Duodenal mucosa (tissue), 2 donors: ENCODE data around the gene CYBC1.
"Not testable (repeated sequence)": the region's sequence is repeated elsewhere in the genome, so short reads cannot be mapped to it uniquely, and the experiment has no call there.

ENCODE experiments used
- H3K27ac ChIP-seq: one replicate; pipeline ENCODE4 v1.7.0; 2013; ENCODE audit warnings: low read depth, low read length
- H3K27me3 ChIP-seq, 2 donors: one replicate each; pipeline ENCODE4 v1.7.0; 2013; ENCODE audit warnings: low read length in 2 of 2, control low read depth in 1 of 2; ENCODE audit not compliant: insufficient read depth in 2 of 2, control insufficient read depth in 1 of 2
- H3K36me3 ChIP-seq, 2 donors: one replicate each; pipeline ENCODE4 v1.7.0; 2013; ENCODE audit warnings: low read length in 2 of 2, control low read depth in 1 of 2; ENCODE audit not compliant: insufficient read depth in 2 of 2, control insufficient read depth in 1 of 2
- H3K4me1 ChIP-seq, 2 donors: one replicate each; pipeline ENCODE4 v1.7.0; 2013; ENCODE audit warnings: low read length in 2 of 2, control low read depth in 1 of 2; ENCODE audit not compliant: insufficient read depth in 2 of 2, control insufficient read depth in 1 of 2
- H3K4me3 ChIP-seq, 2 donors: one replicate each; pipeline ENCODE4 v1.7.0; 2013; ENCODE audit warnings: low read length in 2 of 2, low read depth in 1 of 2
- H3K9ac ChIP-seq, 2 donors: one replicate each; pipeline ENCODE4 v1.7.0; 2013; ENCODE audit warnings: low read length in 2 of 2, low read depth in 1 of 2
- H3K9me3 ChIP-seq, 2 donors: one replicate each; pipeline ENCODE4 v1.7.0; 2013; ENCODE audit warnings: low read length in 2 of 2, control low read depth in 1 of 2; ENCODE audit not compliant: control insufficient read depth in 1 of 2

CYBC1 gene

DNA sequence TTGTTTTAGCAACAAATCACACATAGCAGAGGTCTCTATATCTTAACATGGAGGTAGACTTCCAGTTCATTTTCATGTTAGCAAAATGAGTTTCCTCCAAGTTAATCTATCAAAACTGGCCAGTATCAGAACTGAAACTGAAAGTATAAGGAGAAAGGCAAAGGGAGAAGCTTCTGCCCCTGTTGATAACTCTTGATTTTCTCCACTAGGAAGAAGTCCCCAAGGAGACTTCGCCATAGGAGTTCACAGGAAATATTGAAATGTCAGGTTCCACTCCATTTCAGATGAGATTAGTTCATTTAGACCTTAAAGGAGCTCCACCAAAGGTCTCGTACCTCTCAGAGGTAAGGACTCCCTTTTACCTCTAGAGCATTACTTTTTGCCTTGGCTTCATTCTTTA is 31.0 kb downstream of the CYBC1 start:
- H3K4me3 ChIP-seq: peak overlapping the region; percentile 82 to 90
- H3K9me3 ChIP-seq: peaks cover 0 to 5% of the 10 kb centered on the region in 2 donors
- no peak overlapping the region for H3K27ac ChIP-seq
- H3K36me3 ChIP-seq: peaks cover 0 to 13% of the 10 kb centered on the region in 2 donors
- H3K27me3 ChIP-seq: no peaks in the 10 kb centered on the region
- H3K9ac ChIP-seq: peak overlapping the region; percentile 64 to 90
- peaks cover 18 to 19% of the 10 kb centered on the region in 2 donors for H3K4me1 ChIP-seq

DNA sequence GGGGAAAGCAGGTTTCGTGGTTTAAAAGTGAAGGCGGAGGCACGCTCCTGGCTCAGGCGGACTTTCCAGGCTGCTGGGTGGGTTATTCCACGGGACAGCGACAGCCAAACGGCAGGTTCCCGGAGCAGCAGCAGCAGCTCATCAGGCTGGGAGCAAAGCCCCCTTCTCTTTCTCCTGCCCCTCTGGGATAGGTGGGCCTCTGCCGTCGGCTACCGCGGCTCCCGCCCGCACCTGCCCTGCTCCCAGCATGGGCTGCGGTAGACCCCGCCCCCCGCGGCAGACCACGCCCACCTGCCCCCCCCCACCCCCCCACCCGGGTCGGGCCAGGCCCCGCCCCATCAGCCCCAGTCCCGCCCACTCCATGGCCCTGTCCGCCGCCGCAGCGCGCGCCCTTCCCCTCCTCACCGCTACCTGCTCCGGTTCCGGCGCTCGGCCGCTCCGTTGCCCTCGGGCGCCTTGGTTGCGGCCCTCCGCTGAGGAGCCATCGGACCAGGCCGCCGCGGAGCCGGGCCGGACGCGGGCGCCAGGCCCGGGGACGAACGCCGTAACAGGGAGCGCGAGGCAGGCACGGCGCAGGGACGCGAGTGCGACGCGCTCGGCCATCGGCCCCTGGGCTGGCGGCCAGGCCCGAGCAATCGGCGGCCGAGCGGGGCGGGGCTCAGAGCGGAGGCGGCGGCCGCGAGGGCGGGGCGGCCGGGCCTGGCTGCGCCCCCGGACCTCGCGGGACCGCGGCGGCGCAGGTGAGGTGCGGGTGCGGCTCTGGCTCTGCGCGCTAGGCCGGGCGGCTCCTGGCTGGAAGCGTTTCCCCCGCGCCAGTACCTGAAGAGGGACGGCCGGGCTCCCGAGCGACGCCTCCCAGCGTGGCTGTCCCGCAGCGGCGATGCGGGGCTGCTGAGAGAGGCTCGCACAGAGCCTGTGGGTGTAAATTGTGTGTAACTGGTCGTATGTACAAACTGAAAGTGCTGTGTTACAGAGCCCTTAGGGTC is 32.3 kb downstream of the CYBC1 start, which contains the start of the genes HEXD and OGFOD3:
Gene HEXD, plus strand, starts transcription at position 347 of the 986 bp plus-strand sequence. CDS start 1,453 bp downstream, outside the sequence.
Gene OGFOD3, minus strand, starts transcription at position 586 of the 986 bp plus-strand sequence. Its CDS starts 101 bp downstream, at position 485.
- H3K27ac ChIP-seq: peak within 1 kb of the TSS; percentile 91
- H3K9me3 ChIP-seq: peaks cover 0 to 5% of the 10 kb centered on the region in 2 donors
- peak within 1 kb of the TSS; percentile 64 to 90 for H3K9ac ChIP-seq
- peak within 1 kb of the TSS; percentile 82 to 90 for H3K4me3 ChIP-seq
- H3K27me3 ChIP-seq: no peaks in the 10 kb centered on the region
- peaks cover 19 to 22% of the 10 kb centered on the region in 2 donors for H3K4me1 ChIP-seq
- H3K36me3 ChIP-seq: peaks cover 0 to 13% of the 10 kb centered on the region in 2 donors

GRCh38 chr17:82416771-82417170 is 33.8 kb downstream of the CYBC1 start:
- no peak overlapping the region for H3K27ac ChIP-seq
- H3K4me3 ChIP-seq: no peak overlapping the region
- H3K9ac ChIP-seq: no peak overlapping the region
- no peaks in the 10 kb centered on the region for H3K27me3 ChIP-seq
- peaks cover 19 to 22% of the 10 kb centered on the region in 2 donors for H3K4me1 ChIP-seq
- H3K9me3 ChIP-seq: no peaks in the 10 kb centered on the region
- peaks cover 4 to 10% of the 10 kb centered on the region in 2 donors for H3K36me3 ChIP-seq

DNA sequence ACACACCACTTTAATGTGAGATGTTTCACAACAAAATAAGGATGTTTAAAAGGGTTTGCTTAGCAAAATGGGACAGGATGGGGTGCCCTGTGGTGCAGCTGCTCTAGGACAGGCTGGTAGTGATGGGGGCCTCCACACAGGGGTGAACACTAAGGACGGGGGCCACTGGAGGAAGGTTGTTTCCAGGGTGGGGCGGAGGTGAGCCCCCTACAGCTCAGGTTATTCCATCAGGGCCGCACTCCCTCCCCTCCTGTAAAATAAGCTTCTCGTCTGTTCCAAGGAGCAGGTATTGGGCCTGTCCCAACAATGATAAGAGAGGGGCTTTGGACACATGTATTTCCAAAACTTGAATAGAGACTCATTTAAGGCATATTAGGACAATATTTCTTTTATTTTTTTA is 34.3 kb downstream of the CYBC1 start:
- Histone ChIP-seq H3K9ac (no peak overlapping the region), H3K9me3 (no peaks in the 10 kb centered on the region), H3K36me3 (peaks cover 4 to 11% of the 10 kb centered on the region in 2 donors), H3K4me1 (peaks cover 19 to 22% of the 10 kb centered on the region in 2 donors), H3K4me3 (no peak overlapping the region), H3K27me3 (no peaks in the 10 kb centered on the region), H3K27ac (no peak overlapping the region)

- Histone ChIP-seq H3K27me3 (no peaks in the 10 kb centered on the region), H3K4me3 (no peak overlapping the region), H3K36me3 (peaks cover 4 to 8% of the 10 kb centered on the region in 2 donors), H3K9me3 (no peaks in the 10 kb centered on the region), H3K9ac (no peak overlapping the region), H3K27ac (no peak overlapping the region), H3K4me1 (peaks cover 19 to 22% of the 10 kb centered on the region in 2 donors)
Measured at GRCh38 chr17:82415786-82416185, 34.8 kb downstream of the CYBC1 start.

- Histone ChIP-seq H3K27ac (no peak overlapping the region), H3K9me3 (no peaks in the 10 kb centered on the region), H3K27me3 (no peaks in the 10 kb centered on the region), H3K9ac (no peak overlapping the region), H3K4me1 (peaks cover 19 to 22% of the 10 kb centered on the region in 2 donors), H3K36me3 (peaks cover 4 to 8% of the 10 kb centered on the region in 2 donors), H3K4me3 (no peak overlapping the region)
Measured at GRCh38 chr17:82415336-82415735, 35.2 kb downstream of the CYBC1 start.

DNA sequence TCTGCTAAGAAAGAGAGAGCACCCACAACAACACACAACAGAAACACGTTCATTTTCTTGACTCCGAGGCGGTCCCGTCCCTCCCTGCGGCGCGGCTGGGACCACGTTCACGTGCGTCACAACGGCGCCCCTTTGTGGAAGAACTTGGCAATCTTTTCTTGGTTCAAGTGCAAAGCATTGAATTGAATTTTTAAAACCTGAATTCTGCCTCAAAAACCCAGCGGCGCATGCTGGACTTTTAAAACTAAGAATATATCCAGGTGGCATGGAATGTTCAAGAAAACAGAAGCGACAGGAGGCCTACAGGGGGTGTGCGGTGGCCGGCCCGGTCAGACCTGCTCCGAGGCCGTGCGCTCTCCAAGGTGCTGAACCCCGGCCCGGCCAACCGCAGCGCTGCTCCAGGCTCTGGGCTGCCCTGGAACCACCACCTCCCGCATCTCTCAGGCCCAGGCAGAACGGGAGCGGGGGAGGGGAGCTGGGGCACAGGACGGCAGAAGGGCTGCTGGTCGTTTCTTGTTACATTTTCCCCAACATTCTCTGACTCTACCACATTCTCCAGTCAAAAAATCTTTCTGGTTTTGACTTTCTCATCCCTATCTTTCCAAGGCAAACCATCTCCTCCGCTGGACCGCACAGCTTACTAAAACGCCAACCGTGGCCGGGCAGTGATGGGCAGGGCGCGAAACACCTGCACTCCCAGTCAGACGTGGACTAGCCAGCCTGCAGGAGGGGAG is 35.8 kb downstream of the CYBC1 start:
- no peaks in the 10 kb centered on the region for H3K27me3 ChIP-seq
- peaks cover 4 to 5% of the 10 kb centered on the region in 2 donors for H3K36me3 ChIP-seq
- H3K9ac ChIP-seq: no peak overlapping the region
- no peak overlapping the region for H3K4me3 ChIP-seq
- no peaks in the 10 kb centered on the region for H3K9me3 ChIP-seq
- no peak overlapping the region for H3K27ac ChIP-seq
- H3K4me1 ChIP-seq: peaks cover 16 to 17% of the 10 kb centered on the region in 2 donors

DNA sequence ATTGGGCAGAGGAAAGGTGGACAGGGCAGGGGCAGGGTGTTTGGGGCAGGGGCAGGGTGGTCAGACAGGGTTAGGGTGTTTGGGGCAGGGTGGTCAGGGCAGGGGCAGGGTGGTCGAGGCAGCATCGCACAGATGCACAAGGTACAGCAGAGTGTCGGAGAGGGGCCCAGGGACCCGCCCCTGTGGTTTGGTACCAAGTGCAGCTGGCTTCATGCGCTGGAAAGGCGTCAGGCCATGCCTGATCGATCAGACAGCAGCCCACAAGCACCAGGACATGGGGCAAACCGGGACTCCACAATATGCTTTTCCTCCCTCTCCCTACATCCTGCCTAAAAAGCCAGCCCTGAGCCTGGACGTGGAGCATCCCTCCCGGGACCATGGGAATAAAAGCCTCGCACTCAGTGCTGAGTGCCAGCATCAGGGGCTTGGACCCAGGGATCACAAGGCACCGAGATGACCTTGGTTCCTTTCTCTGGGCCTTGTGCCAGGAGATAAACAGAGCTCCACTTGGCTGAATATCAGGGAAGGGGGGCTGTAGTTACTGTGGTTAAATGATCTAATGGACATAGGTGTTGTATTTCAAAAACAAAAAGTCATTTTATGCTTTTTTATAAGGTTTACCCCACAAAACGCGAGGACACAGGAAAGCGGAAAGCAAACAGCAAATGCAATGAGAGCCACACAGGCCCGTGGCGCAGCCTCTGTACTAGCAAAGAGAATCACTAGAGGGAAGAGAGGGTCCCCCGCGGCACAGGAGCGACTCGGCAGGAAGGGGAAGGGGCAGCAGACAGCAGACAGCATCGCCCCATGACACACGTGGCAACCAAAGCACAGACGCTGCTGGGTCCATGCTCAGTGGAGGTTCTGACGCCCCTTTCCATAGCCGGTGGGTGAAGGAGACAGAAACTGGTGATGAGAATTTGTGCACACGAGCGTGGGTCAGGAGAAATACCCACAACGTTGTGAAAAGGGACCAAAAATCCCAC is 37.7 kb downstream of the CYBC1 start:
- Histone ChIP-seq H3K27ac (no peak overlapping the region), H3K4me1 (peaks cover 4 to 9% of the 10 kb centered on the region in 2 donors), H3K9me3 (no peaks in the 10 kb centered on the region), H3K4me3 (no peak overlapping the region), H3K27me3 (no peaks in the 10 kb centered on the region), H3K9ac (no peak overlapping the region), H3K36me3 (peaks cover 4 to 11% of the 10 kb centered on the region in 2 donors)

- not testable (repeated sequence) for H3K27ac ChIP-seq, H3K27me3 ChIP-seq, H3K4me1 ChIP-seq, H3K9me3 ChIP-seq, H3K9ac ChIP-seq, H3K4me3 ChIP-seq
- H3K36me3 ChIP-seq: peaks cover 7 to 11% of the 10 kb centered on the region in 2 donors
Measured at GRCh38 chr17:82412081-82412480, 38.5 kb downstream of the CYBC1 start.
